Stimulated activated naive CD4-positive, alpha-beta T cell (primary cell): ENCODE measurements around the gene KIF6.

Experiments used
- DNase-seq, 6 experiments: peaks; one replicate each; lab custom pipeline; 2025; lab: John Stamatoyannopoulos, UW

KIF6 gene

DNA sequence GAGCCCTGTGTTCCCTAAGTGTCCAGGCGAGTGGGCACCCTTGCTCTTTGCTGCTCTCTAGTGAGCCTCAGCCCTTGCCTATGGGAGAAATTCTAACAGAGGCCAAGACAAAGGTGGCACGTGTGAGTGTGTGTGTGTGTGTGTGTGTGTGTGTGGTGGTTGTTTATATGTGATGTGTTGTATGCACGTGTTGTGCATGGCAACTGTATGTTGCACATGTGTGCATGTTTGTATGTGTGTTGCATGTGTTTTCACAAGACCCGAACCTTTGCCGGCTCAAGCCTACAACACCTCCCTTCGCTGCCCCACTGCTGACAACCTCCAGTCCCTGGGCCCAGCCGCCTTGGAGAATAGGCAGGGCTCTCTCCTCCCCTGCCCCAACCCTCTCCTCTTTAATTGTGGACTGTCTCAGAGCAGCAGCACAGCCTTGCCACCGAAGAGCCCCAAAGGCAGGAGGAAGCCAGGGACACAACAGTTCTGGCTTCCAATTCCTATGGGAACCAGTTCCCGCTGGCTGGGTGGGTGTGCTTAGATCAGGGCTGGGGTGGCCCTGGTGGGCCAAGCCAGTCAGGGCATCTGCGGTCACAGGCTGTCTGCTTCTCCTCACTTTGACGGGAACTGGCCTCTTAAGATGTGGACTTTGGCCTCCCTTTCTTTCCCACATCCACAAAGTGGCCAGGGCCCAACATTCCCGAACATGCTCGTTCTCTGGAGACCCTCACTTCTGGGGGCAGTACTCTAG, 405.4 kb downstream of the KIF6 start:
- DNase-seq = no peak

DNA sequence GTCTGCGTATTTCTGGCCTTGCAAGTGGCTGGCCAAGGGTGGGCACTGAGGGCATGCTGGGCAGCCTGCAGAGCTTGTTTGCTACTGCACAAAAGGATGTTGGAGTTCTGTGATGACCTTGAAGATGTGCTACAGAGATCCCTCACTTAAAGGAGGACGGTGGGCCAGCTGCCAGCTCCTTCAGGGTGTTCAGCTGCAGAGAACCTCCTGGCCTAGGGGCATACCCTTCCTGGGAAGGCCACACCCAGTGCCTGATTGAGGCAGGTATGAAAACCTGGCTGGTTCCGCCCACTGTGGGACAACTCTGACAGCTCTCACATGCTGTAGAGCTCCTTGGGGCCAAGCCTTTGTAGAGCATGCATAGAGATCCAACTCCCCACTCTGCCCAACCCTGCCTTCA, 408.0 kb downstream of the KIF6 start:
- no peak for DNase-seq

DNA sequence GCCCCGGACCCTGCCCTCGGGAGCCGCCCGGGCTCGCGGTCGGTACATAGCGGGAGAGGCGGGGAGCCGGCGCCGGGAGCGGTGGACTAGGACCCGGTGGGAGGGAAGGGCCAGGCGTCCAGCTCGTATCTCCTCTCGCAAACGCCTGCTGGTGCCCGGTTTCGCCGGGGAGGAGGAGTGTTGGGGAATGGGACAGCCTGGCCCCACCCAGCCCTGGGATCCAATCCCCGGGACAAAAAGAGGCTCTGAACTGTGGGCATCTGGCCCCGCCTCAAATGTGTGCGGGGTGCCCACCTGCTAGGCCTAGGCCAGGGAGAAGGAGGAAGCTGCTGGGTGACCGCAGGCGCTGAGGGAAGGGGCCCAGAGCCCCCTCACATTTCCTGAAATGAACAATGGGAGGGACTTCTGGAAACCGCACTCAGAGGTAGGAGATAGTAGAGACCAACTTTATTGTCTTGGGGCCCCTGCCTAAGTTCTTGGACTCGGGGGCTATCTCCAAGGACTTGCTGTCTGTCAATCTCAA, 410.9 kb downstream of the KIF6 start, which contains the start of gene KCNK17:
KCNK17 (minus strand) TSS at position 147 of the 523 bp plus-strand sequence; CDS start at position 48, 99 bp downstream.
- no peak for DNase-seq

DNA sequence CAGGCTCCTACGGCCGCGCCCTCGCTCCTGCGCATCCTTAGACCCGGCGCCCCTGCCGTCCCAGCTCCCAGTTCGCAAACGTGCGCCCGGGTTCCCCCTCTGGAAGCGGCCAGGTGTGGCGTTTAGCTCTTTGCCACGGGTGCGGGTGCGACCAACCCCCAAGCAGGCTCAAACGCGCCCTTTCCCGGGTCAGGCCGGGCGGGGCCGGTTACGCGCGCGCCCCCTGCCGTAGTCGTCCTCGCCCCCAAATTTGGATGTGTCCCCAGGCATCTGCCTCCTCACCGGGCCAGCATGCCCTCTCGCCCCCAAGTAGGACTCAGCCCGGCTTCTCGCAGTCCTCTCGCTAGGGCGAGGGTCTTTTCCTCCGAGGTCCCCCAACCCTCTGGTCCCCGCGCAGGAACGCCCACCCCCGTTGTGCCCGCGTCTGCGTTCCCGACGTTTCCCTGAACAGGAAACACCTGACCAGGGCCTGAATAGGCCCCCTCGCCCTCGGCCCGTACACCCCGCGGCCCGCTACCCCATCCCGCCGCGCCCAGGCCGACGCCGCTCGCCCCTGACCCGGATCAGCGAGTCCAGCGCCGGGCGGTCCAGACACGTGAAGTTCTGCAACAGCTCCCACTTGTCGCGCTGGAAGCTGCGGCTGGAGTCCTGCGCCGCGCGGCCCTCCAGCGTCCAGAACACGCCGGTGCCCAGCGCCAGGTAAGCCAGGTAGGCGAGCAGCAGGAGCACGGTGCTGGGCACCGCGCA, 411.5 kb downstream of the KIF6 start:
- DNase-seq = no peak

DNA sequence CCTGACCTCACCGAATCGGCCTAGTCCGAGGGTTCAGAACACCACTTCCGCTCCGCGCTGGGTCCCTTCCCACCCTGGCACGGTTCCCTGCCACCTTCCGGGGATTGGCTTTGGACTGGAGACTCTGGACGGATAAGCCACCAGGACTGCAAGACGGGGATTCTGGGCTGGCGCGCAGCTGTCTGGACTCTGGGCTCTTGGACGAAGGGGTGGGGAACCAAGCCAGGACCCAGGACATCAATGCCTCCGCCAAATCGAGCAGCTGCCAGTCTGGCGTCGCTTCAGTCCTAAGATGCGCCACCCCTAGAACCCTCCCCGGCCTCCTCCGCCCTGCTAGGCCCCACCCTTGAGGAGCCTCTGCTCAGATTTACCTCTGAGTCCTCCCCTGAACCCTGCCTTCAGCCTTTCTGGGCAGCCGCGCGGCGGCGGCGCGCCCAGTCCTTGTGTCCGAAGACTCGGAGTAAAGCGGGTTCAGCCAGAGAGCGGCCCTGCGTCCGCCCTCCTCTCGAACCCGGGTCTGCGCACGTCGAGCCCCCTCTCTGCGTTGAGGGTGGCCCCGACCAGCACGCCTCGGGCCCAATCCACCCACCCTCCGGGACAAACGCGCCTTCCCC, 412.2 kb downstream of the KIF6 start:
- no peak for DNase-seq

DNA sequence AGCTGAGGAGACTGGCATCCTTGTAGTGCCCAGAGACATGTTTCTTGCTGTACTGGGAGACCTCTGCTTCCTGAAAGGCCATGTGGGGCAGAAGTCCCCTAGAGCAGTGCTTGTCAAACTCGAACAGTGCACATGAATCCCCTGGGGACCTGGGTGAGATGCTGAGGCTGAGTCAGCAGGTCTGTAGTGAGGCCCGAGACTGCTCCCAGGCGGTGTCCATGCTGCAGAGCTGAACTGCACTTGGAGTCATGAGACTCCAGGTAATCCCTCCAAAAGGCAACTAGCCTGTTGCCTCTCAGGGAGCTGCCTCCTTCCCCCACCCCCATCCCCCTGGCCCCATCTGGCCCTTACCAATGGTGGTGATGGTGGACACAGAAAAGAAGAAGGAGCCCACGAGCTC, 414.7 kb downstream of the KIF6 start:
- DNase-seq = no peak

DNA sequence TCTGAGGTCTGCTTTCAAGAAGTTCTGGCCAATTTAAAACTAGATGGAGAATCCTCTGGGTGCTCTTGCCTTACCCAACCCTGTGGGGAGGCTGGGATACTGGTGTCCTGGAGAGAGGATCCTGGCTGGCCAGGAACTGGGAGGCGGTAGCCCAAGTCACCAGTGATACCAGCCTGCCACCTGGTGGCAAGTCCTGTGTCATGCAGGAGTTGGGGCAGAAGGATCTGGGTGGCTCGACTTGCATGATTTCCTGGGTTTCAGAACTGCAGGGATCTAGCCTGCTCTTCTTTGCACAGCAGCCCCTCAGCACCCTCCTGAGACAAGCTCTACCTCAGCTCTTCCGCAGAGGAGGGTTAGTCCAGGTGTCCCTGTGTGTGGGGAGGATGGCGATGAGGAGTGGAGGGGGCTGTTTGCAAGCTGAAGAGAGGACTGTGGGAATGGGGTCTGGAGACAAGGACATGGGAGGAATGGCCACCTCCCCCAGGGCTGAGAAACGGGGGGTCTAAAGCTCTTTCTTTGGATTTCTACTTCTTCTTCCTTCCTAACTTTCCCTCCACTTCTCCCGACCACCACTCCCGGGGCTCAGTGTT, 415.2 kb downstream of the KIF6 start:
- DNase-seq = peak in 5 of 6 experiments; percentile 11 to 37 (median 22)

DNA sequence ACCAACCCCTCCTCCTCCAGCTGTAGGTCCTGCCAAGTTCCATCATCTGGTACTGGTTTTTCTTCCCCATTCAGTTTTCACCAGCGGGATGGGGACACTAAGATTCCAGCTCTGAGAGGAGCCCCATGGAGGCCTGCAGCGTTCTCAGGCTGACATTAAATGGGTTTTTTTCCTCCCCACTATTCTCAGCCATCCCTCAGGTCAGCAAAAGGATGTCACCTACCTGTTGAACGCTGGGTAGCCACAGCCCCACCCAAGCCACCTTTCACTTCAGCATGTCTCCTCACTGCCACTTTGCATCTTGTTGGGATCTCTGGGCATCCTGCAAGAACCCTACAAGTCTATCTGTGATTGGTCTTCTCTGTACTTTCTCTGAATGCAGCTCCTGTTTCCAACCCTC, 417.7 kb downstream of the KIF6 start:
- no peak for DNase-seq

DNA sequence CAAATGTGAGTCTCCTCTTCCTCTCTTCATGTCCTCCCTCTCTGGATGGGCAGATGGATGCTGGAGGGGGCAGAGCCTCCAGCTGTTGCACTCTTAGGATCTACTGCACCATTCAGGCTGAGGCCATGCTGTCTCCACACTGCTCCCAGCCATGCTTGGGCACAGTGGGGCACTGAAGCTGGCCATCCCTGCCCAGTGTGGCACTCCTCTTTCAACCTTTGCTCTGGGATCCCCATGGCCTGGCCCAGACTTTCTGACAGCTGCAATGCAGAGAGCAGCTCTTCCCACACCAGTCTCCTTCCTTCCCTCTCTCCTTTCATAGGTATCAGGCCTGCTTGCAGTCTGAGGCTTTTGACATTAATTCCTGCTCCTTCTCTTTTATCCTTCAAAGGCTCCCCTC, 420.3 kb downstream of the KIF6 start:
- DNase-seq = no peak

DNA sequence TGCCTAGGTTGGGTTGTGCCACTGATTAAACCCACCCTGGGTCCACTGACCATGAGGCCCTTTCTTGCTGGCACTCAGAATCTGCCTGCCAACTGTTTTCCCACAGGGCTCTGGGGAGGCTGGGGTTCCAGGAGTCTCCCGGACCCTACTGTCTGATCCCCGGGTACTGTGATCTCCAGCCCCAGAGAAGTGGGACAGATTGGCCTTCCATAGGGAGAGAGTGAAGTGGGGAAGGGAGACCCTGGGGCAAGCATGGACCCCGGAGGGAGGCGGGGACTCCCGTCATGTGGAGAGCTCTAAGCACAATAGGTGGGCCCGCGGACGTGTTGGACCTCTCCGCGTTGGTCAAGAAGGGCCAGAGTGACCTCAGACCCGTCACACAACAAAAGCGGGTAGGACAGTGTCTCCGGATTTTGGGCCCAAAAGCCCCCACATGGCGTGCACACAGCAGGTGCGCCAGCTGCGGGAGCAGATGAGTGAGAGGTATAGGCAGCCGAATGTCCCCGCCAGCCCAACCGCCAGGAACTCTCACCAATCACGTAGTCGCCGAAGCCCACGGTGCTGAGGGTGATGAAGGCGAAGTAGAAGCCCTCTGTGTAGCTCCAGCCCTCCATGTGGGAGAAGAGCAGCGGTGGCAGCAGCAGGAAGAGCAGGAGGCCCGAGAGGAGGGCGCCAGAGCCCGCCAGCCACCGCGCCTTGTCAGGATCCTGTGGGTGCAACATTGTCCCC, 421.6 kb downstream of the KIF6 start:
- DNase-seq = no peak

DNA sequence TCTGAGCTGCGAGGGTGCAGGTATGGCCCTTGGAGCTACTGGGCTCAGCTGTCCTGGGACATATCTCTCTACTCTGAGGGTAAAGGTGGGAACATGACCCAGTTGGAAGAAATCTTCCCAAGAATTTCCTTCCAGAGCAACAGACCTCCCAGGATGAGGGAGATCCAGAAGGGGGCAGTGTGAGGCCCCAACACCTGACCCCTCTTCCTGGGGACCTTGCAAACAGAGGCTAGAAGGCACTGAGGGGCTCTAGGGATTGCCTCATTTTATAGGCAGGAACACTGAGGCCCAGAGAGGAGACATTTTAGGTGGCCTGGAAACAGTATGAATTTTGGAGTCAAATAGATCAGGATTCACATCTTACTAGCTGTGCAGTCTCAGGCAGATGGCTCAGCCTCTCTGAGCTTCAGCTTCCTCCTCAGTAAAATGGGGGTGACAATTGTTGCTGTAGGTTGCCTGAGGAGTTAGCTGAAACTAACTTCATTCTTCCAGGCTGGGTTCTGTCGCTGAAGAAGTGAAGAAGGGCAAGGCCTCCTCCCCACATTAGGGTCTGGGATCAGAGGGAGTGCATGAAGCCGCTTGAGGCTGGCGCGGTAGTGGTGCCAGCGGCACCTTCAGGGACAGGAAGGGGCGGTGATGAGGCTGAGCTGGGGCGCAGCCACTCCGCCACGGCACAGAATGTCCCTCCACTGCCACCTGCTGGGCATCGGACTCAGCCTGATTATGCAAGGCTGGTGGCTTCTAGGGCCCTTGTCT, 422.4 kb downstream of the KIF6 start:
- DNase-seq = peak; percentile 53 to 83 (median 74)

DNA sequence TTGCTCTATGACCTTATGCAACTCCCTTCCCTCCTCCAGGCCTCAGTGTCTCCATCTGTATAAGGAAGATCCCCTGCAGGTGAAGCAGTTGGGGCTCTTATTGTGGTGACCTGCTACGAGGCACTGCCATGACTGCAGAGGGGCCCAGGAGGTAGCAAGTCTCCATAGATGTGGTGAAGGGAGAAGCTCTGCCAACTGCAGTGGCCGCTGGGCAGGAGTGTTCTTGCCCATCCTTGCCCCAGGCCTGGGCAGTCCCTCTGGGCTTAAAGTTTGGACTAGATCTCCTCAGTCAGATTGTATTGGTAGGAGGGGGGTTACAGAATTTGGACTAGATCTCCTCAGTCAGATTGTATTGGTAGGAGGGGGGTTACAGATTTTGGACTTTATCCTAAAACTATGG, 423.2 kb downstream of the KIF6 start:
- no peak for DNase-seq

DNA sequence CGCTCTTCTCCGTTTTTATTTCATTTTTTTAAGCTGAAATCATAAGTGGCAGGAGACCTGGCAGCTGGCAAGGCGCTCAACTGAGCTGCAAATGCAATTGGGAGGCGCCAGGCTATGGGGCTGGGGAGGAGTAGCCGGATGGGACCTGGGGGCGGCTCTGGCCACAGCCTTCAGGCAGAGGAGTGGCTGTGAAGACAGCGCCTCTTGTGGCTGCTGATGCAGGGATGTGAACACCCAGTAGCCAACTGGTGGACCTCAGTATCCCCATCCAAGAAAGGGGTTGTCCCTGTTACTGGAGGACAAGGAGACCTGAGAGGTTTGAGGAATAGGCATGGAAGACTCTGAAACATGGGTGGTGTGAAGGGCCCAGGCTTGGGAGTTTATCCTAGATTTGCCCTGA, 423.6 kb downstream of the KIF6 start:
- DNase-seq = no peak

DNA sequence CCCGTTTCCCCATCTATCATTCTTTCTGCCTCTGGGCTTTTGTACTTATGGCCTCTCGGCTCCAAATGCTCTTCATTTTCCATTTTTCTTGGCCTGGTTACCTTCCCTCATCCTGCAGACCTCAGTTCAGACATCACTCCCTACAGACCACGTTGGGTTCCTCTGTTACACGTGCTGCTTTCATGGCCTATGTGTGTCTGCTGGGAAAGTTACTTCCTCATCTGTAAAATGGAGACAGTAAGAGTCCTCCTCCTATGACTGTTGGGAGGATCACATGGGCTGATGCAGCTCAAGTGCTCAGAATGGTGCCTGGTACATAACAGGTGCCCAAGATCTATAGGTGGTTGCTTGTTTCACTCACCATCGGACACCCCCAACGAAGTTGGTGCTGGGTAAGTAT, 424.5 kb downstream of the KIF6 start:
- no peak for DNase-seq

DNA sequence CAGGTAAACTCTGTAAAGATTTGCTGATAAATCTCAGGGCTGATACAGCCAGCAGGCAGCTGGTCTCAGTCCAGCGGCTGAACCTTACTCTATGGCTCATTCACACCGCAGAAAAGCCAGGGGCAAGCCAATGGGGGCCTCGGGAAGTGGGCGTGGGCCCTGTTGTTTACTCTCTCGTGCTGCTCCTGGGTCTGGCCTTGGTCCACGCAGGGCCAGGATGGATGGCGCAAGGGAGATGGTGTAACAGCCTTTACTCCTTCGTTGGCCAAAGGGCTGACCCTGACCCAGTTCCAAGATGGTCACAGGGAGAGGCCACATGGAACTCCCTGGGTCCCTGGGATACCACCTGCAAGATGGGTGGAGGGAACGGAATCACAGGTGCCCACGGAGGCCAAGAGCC, 427.1 kb downstream of the KIF6 start:
- DNase-seq = no peak

DNA sequence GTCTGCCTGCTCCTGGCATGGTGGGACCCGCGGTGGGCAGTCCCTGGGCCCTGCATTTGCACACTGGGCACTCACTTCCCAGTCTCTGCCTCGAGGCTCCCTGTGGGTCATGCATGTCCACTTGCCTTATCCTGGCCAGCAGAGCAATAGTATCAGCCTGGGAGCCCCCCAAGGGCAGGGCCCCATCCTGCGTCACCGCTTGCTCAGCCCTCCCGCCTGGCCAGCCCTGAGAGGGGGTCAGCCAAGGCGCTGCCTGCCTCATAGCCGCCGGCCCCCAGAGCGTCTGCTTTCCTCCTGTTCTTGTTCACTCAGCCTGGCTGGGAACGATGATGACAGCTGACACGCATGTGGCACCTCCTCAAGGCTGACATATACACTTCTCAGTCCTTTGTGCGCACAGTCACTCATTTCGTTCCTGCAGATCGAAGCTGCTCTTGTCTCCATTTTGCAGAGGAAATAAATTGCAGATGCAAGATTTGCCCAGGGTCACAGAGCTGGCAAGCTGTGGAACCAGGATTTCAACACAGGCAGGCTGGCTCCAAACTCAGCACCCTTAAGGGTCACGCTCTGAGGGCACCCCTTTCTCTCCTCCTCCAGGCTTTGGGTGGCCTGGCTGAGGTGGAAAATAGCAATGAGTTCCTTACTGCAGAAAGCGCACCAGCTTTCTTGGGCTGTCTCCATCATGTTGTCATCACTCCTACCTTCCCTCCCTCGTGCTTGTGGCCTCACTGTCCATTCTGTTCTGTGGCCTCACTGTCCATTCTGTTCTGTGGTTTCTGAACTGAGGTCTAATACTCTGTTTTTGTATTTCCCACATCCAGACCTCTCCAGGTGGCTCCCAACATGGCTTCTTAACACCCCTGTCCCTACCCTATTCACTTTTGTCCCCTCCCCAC, 428.2 kb downstream of the KIF6 start:
- DNase-seq = no peak

DNA sequence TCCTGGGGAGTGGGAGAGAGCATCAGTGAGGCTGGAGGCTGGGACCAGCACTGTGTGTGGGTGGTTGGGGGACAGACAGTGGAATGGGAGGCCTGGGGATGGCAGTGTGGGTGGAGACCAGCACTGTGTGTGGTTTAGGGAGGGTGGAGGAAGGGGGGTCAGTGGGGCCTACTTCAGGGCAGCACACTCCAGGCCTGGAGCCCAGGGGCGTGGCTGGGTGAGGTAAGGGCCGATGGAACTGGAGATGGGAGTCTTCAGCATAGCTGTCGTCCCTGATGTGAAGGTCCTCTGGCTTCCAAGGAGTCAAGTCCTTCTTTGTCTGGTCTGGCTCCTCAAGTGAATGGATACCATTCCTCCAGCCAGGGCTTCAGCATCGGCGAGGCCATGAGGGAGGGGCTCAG, 429.6 kb downstream of the KIF6 start:
- no peak for DNase-seq

DNA sequence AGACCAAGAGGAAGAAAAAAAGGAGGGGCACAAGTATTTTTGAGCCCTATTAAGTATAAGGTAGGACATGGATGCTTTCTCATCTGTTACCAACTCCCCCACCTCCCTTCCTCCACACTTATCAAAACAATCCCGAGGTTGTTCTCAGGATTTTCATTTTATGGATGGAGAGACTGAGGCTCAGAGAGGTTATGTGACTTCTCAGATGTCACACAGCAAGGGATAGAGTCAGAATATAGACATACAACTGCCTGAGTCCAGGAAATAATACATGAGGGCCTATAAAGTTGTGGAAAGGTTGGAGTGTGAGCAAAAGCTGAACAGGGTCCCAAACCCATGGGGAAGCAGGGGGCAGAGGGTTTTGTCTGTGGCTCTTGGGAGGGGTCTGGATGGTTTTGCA, 430.3 kb downstream of the KIF6 start:
- no peak for DNase-seq

DNA sequence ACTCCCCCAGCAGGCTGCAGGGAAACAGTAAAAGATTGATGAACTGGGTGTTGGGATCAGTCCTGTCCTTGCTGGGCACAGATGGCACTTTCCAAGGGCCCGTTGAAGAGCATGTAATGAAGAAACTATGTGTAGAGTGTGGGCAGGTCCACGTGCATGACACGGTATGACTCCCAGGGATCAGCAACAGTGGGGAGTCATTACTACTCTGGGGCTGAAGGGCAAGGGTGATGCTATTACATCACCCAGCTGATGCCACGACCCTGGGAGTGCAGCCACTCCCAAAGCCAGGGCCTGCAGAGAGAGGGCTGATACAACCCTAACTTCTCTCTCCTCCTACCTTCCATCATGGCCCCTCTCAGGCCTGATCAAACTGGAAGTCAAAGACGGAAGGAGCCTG, 431.1 kb downstream of the KIF6 start:
- no peak for DNase-seq

DNA sequence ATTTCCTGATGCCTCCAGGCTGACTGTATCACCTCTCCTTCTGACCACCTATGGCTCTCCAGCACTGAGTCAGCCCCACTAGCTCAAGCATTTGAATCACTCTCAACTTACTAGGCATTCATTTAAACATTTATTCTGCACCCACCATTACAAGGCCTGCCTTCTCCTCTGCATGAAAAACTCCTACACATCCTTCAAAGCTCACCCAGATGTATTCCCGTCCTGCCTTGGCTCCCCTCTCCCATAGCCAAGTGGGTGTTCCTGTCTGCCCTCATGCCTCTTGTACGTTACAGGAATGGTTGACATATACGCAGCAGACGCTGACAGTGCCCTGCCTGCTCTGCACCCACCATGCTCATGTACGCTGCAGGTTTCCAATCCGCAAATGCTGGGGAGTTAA, 432.6 kb downstream of the KIF6 start:
- no peak for DNase-seq
